Choroid plexus epithelial cell (primary cell): ENCODE data around the gene R3HDM4.

Source experiments
- DNase-seq: peaks from one replicate; pipeline ENCODE4 v3.0.0-alpha.2; 2010; ENCODE audit warnings: low read depth
- H3K4me3 ChIP-seq: 2 replicates; pipeline ENCODE4 v1.5.1; 2011; ENCODE audit warnings: low read depth, mild to moderate bottlenecking, control low read depth, low read length, moderate library complexity
- TF ChIP-seq, protein P1 (sequence below): conservative IDR thresholded peaks from 2 replicates; pipeline ENCODE4 v1.5.1; 2011; ENCODE audit warnings: low read depth, mild to moderate bottlenecking, control low read depth, inconsistent platforms, low read length, moderate library complexity

R3HDM4 gene

DNA sequence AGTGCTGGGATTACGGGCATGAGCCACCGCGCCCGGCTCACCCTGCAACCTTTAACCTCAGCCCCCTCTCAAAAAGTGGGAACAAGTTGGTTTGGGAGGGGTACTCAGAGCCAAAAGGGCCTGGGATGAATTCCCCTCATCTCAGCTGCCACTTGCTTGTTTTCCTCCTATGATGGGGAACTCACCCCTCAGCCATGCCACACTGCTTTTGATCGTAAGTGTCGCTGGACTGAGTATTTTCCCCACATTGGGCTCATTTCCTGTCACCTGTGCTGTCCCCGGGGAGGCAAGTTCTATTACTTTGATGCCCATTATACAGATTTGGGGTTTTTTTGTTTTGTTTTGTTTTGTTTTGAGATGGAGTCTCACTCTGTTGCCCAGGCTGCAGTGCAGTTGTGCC, 6.5 kb downstream of the R3HDM4 start:
- no peak for DNase-seq
- H3K4me3 ChIP-seq, result no peak overlapping the region
- TF ChIP-seq, protein P1, sequence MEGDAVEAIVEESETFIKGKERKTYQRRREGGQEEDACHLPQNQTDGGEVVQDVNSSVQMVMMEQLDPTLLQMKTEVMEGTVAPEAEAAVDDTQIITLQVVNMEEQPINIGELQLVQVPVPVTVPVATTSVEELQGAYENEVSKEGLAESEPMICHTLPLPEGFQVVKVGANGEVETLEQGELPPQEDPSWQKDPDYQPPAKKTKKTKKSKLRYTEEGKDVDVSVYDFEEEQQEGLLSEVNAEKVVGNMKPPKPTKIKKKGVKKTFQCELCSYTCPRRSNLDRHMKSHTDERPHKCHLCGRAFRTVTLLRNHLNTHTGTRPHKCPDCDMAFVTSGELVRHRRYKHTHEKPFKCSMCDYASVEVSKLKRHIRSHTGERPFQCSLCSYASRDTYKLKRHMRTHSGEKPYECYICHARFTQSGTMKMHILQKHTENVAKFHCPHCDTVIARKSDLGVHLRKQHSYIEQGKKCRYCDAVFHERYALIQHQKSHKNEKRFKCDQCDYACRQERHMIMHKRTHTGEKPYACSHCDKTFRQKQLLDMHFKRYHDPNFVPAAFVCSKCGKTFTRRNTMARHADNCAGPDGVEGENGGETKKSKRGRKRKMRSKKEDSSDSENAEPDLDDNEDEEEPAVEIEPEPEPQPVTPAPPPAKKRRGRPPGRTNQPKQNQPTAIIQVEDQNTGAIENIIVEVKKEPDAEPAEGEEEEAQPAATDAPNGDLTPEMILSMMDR, result no peak

DNA sequence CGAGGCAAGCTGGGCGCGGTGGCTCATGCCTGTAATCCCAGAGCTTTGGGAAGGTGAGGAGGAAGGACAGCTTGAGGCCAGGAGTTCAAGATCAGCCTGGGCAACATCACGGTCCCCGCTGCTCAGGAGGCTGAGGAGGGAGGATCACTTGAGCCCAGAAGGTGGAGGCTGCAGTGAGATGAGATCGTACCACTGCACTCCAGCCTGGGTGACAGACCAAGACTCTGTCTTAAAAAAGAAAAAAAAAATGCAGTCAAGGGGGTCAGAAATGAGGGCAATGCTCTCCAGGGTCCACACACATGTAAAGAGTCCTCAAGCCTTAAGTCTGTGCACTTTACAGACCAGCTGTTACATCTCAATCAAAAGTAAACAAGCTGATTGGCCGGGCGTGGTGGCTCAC, 8.5 kb downstream of the R3HDM4 start:
- no peak overlapping the region for H3K4me3 ChIP-seq
- TF ChIP-seq, protein P1, result no peak
- DNase-seq, result no peak

DNA sequence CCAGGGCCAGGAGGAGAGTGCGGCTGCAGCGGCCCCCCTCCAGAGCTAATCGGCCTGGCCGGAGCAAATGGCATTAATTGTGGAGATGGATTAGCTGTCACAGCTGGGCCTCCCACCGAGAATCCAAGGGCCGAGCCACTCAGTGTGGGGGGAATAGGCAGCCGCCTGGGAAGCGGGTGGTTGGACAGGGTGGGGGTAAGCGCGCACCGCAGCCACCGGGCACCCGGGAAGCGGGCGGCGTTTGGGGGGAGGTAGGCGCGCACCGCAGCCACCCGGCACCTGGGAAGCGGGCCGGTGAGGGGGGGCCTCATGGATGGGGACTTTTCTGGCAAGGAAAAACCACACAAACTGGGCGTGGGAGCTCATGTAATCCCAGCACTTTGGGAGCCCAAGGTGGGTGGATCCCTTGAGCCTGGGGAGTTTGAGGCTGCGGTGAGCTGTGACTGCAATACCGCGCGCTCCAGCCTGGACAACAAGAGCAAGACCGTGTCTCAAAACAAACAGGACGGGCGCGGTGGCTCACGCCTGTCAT, 9.7 kb downstream of the R3HDM4 start:
- no peak overlapping the region for H3K4me3 ChIP-seq
- no peak for DNase-seq
- TF ChIP-seq, protein P1, result no peak

DNA sequence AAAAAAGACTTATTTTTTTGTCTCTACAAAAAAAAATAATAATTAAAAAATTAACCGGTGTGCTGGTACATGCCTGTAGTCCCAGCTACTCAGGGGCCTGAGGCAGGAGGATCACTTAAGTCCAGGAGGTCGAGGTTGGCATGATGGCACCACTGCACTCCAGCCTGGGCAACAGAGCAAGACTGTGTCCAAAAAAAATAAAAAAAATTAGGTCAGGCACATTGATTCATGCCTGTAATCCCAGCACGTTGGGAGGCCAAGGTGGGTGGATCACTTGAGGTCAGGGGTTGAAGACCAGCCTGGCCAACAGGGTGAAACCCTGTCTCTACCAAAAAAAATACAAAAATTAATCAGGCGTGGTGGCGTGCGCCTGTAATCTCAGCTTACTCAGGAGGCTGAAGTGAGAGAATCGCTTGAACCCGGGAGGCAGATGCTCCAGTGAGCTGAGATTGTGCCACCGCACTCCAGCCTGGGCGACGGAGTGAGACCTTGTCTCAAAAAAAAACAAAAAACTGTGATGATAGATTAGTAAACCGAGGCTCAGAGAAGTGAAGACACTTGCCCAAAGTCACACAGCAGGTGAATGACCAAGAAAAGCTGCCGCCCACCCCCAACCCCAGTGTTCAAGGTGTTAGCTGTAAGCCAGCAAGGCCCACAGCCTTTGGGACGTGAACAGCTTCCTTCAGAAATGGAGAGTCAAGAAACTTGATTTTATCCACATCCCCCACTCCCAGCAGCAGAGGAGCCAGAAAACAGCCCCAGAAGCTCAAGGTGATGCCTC, 10.4 kb downstream of the R3HDM4 start:
- no peak overlapping the region for H3K4me3 ChIP-seq
- TF ChIP-seq, protein P1, result no peak
- no peak for DNase-seq

DNA sequence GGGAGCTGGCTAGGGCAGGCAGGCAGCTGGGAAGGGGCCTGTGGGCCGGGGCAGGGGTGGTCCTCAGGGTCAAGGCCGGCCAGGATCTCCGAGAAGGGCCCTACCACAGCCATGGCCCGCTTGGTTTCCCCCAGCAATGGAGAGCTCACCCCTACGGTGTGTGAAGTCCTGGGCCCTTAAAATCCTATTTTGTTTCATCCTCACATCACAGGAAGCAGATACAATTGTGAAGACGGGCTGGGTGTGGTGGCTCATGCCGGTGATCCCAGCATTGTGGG, 11.0 kb downstream of the R3HDM4 start:
- H3K4me3 ChIP-seq, result no peak overlapping the region
- TF ChIP-seq, protein P1, result no peak
- no peak for DNase-seq

DNA sequence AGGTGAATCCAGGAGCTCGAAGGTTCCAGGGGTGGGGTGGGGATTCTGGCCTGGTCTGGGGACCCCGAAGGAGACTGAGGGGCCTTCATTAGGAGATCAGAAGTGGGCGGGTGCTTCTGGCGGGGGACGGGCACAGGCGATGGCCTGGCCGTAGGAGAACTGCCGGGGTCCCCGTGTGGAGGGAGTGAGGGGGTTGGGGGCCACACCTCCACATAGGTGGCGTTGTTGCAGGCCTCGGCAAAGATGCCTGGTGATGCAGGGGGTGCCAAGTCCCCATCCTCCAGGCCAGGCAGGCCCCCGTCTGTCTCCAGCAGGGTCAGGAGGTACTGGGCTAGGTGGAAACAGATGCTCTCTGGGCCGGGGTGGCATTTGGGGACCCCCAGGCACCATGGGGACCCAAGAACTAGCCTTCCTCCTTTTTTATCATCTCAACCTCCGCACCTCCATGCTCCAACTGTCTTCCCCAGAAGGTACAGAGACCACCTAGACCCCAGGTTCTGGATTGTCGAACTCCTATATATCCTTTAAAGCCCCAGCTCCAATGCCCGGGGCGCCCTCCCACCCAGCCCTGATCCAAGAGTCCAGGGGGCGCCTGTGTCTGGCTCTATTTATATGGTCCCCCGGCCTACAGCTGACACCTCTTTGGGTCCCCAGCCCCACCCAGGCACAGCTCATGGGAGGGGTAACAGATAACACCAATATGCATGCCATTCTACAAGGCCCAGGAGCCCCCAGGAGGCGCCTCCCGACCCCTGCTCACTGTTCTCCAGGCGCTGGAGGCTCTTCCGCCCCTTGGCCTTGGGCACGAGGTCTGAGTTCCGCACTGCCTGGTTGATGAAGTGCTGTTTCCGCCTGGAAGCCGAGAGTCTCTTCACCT, 11.6 kb downstream of the R3HDM4 start:
- H3K4me3 ChIP-seq, result no peak overlapping the region
- DNase-seq, result no peak
- TF ChIP-seq, protein P1, result no peak
